Hepatocyte (in vitro differentiated cells): ENCODE results near the gene ZNF444. TPM values are rescaled to one million over a fixed set of nuclear protein-coding genes. Genes with fewer than 3 reads are reported as not detected.
A peak's percentile ranks its signal among the peaks of the same experiment; 100 is the strongest.

ENCODE experiments used
- DNase-seq: peaks from one replicate; pipeline ENCODE4 v3.0.0-alpha.2; 2016; ENCODE audit warnings: low spot score
- H2AFZ ChIP-seq: fragments of 200-600 bp; sonication (generic); 2 replicates; pipeline ENCODE4 v1.6.0; 2016; ENCODE audit warnings: antibody characterized with exemption, mild to moderate bottlenecking
- H3K27ac ChIP-seq: fragments of 200-600 bp; sonication (generic); 2 replicates; pipeline ENCODE4 v1.5.1; 2016; ENCODE audit warnings: mild to moderate bottlenecking
- H3K27me3 ChIP-seq: fragments of 200-600 bp; sonication (generic); 2 replicates; pipeline ENCODE4 v1.6.1; 2016
- H3K36me3 ChIP-seq: fragments of 200-600 bp; sonication (generic); replicated peaks from 2 replicates; pipeline ENCODE4 v1.5.1; 2016; ENCODE audit warnings: low read depth; ENCODE audit not compliant: insufficient read depth
- H3K4me1 ChIP-seq: fragments of 200-600 bp; sonication (generic); 2 replicates; pipeline ENCODE4 v1.5.1; 2016; ENCODE audit warnings: mild to moderate bottlenecking, moderate library complexity; ENCODE audit not compliant: insufficient read depth
- H3K4me2 ChIP-seq: fragments of 200-600 bp; sonication (generic); 2 replicates; pipeline ENCODE4 v1.6.0; 2016
- H3K4me3 ChIP-seq: fragments of 200-600 bp; sonication (generic); 2 replicates; pipeline ENCODE4 v1.5.1; 2016; ENCODE audit warnings: mild to moderate bottlenecking
- H3K79me2 ChIP-seq: fragments of 200-600 bp; sonication (generic); 2 replicates; pipeline ENCODE4 v1.6.0; 2017; ENCODE audit warnings: mild to moderate bottlenecking
- H3K9me2 ChIP-seq: fragments of 200-600 bp; sonication (generic); replicated peaks from 2 replicates; pipeline ENCODE4 v1.6.0; 2017; ENCODE audit warnings: mild to moderate bottlenecking; ENCODE audit not compliant: insufficient read depth
- H3K9me3 ChIP-seq: fragments of 200-600 bp; sonication (generic); 2 replicates; pipeline ENCODE4 v1.5.1; 2016; ENCODE audit warnings: low read depth, mild to moderate bottlenecking
- H4K20me1 ChIP-seq: fragments of 200-600 bp; sonication (generic); 2 replicates; pipeline ENCODE4 v1.6.0; 2016; ENCODE audit warnings: mild to moderate bottlenecking; ENCODE audit not compliant: insufficient read depth, poor library complexity, severe bottlenecking
- EZH2 ChIP-seq: fragments of 200-600 bp; sonication (generic); IDR thresholded peaks from 2 replicates; pipeline ENCODE4 v1.6.1; 2016; ENCODE audit warnings: antibody characterized with exemption, mild to moderate bottlenecking, borderline replicate concordance
- EZH2phosphoT487 ChIP-seq: fragments of 200-600 bp; sonication (generic); IDR thresholded peaks from one replicate; pipeline ENCODE4 v1.6.1; 2018; ENCODE audit warnings: antibody characterized with exemption, mild to moderate bottlenecking, low read depth, moderate library complexity; ENCODE audit not compliant: unreplicated experiment, severe bottlenecking
- WGBS: methylation state at CpG from one replicate; pipeline ENCODE4 v1.1.6; 2016; ENCODE audit warnings: low lambda C conversion rate; ENCODE audit errors: missing lambda C conversion rate; 5-methylcytosine and 5-hydroxymethylcytosine counted together
- polyA plus RNA-seq: library from polyadenylated mRNA; unstranded; fragments of >200 nt; fragmentation: Nextera tagmentation; extraction: Ambion mirVana; gene quantifications from 2 replicates; pipeline ENCODE4 v1.2.1, GENCODE V29; 2016
- total RNA-seq: library from RNA; depleted of rRNA; stranded (reverse); fragments of >200 nt; gene quantifications from 2 replicates; pipeline ENCODE4 v1.2.3, GENCODE V29; 2014
- TF ChIP-seq, protein P1 (sequence below): fragments of 200-600 bp; sonication (generic); IDR thresholded peaks from 2 replicates; pipeline ENCODE4 v1.5.1; 2016; ENCODE audit warnings: antibody characterized with exemption, mild to moderate bottlenecking; ENCODE audit not compliant: poor library complexity

The ZNF444 gene
- total and polyA plus RNA-seq, 2 experiments from 2014 or later, result 46.6 to 60.2 TPM

- no peaks in the 10 kb centered on the region for H3K9me2 ChIP-seq
- no peak overlapping the region for H2AFZ ChIP-seq
- H3K27ac ChIP-seq, result no peak overlapping the region
- no peaks in the 10 kb centered on the region for H3K27me3 ChIP-seq
- H3K4me2 ChIP-seq, result no peak overlapping the region
- TF ChIP-seq EZH2phosphoT487, result no peak
- no peak for TF ChIP-seq EZH2
- TF ChIP-seq, protein P1, sequence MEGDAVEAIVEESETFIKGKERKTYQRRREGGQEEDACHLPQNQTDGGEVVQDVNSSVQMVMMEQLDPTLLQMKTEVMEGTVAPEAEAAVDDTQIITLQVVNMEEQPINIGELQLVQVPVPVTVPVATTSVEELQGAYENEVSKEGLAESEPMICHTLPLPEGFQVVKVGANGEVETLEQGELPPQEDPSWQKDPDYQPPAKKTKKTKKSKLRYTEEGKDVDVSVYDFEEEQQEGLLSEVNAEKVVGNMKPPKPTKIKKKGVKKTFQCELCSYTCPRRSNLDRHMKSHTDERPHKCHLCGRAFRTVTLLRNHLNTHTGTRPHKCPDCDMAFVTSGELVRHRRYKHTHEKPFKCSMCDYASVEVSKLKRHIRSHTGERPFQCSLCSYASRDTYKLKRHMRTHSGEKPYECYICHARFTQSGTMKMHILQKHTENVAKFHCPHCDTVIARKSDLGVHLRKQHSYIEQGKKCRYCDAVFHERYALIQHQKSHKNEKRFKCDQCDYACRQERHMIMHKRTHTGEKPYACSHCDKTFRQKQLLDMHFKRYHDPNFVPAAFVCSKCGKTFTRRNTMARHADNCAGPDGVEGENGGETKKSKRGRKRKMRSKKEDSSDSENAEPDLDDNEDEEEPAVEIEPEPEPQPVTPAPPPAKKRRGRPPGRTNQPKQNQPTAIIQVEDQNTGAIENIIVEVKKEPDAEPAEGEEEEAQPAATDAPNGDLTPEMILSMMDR, result no peak
- 81% methylated on average over 3 of the region's 3 CpGs for WGBS
- no peak overlapping the region for H3K4me3 ChIP-seq
- peaks cover 17% of the 10 kb centered on the region for H3K4me1 ChIP-seq
- H3K36me3 ChIP-seq, result no peaks in the 10 kb centered on the region
- DNase-seq, result no peak
- H4K20me1 ChIP-seq, result no peaks in the 10 kb centered on the region
- no peaks in the 10 kb centered on the region for H3K9me3 ChIP-seq
- peaks cover 6% of the 10 kb centered on the region for H3K79me2 ChIP-seq
Measured at GRCh38 chr19:56138069-56138468, 3.0 kb upstream of the ZNF444 start.

GRCh38 chr19:56139847-56140582 is 1.1 kb upstream of the ZNF444 start:
- WGBS, result 57% methylated on average over 16 of the region's 22 CpGs
- no peaks in the 10 kb centered on the region for H3K9me3 ChIP-seq
- no peaks in the 10 kb centered on the region for H3K36me3 ChIP-seq
- H3K27me3 ChIP-seq, result no peaks in the 10 kb centered on the region
- H3K4me2 ChIP-seq, result peak overlapping the region; percentile 79
- H3K27ac ChIP-seq, result peak overlapping the region; percentile 68
- no peak overlapping the region for H3K4me3 ChIP-seq
- H4K20me1 ChIP-seq, result no peaks in the 10 kb centered on the region
- peak overlapping the region; percentile 52 for H2AFZ ChIP-seq
- H3K4me1 ChIP-seq, result peaks cover 29% of the 10 kb centered on the region
- TF ChIP-seq EZH2 (no peak), EZH2phosphoT487 (no peak)
- TF ChIP-seq, protein P1, result no peak
- no peaks in the 10 kb centered on the region for H3K9me2 ChIP-seq
- peaks cover 26% of the 10 kb centered on the region for H3K79me2 ChIP-seq
- DNase-seq, result no peak

DNA sequence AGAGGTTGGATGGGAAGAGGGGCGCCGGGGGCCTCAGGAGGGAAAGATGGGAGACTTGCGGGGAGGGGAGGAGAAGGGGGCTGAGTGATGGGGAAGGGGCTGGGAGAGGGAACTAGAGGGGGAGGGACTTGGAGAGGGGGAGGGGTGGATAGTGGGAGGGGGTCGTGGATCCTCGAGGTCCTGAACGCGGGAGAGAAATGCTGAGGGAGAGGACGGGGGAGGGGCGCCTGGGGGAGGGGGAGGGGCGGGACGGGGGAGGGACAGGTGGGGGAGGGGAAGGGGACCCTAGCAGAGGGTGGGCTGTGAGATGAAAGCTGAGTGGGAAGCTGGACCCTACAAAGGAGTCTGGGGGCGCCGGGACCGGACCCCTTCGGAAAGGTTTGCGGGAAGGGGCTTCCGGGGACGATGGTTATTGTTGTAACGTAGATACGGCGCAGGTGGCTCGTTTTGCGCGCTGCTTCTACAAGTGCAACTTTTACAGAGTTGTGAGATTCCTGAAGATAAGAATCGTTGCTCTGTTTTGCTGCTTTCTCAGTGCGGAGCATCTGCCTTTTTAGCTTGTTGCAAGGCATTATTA is 418 bp downstream of the ZNF444 start:
- Histone ChIP-seq H2AFZ (peak overlapping the region; percentile 45), H3K4me2 (peak overlapping the region; percentile 89), H3K9me2 (no peaks in the 10 kb centered on the region), H3K36me3 (no peaks in the 10 kb centered on the region), H4K20me1 (no peaks in the 10 kb centered on the region), H3K4me3 (peak overlapping the region; percentile 46), H3K79me2 (peaks cover 41% of the 10 kb centered on the region), H3K27me3 (no peaks in the 10 kb centered on the region), H3K9me3 (no peaks in the 10 kb centered on the region), H3K4me1 (peaks cover 25% of the 10 kb centered on the region), H3K27ac (peak overlapping the region; percentile 68)
- 1% methylated on average over 15 of the region's 26 CpGs for WGBS
- no peak for TF ChIP-seq EZH2
- TF ChIP-seq, protein P1, result no peak
- no peak for TF ChIP-seq EZH2phosphoT487
- peak; percentile 49 for DNase-seq
